SK-N-MC (cell line): ENCODE measurements around the gene SLC1A2.

ENCODE experiments used
- DNase-seq: peaks from one replicate; pipeline ENCODE4 v3.0.0-alpha.2; 2011; ENCODE audit warnings: low read depth, low spot score
- H3K27ac ChIP-seq: fragments of 200-600 bp; sonication (generic); 2 replicates; pipeline ENCODE4 v1.5.1; 2016; ENCODE audit warnings: mixed run types
- H3K36me3 ChIP-seq: fragments of 200-600 bp; sonication (generic); 2 replicates; pipeline ENCODE4 v1.6.1; 2017; ENCODE audit warnings: antibody characterized with exemption, low read length, mixed read lengths; ENCODE audit not compliant: insufficient read depth
- H3K4me3 ChIP-seq: fragments of 200-600 bp; sonication (generic); 2 replicates; pipeline ENCODE4 v1.5.1; 2016
- H3K9ac ChIP-seq: fragments of 200-600 bp; sonication (generic); 2 replicates; pipeline ENCODE4 v1.8.0; 2017; ENCODE audit warnings: mixed run types, mixed read lengths; ENCODE audit not compliant: insufficient read length
- H3K9me3 ChIP-seq: fragments of 200-600 bp; sonication (generic); 2 replicates; pipeline ENCODE4 v1.6.1; 2017; ENCODE audit warnings: low read depth, mild to moderate bottlenecking, antibody characterized with exemption, low read length, moderate library complexity, mixed read lengths
- EZH2 ChIP-seq: fragments of 200-600 bp; sonication (generic); IDR thresholded peaks from one replicate; pipeline ENCODE4 v1.6.1; 2017; ENCODE audit warnings: antibody characterized with exemption
- FOXP2 ChIP-seq: optimal IDR thresholded peaks from 2 replicates; pipeline ENCODE3; 2011; ENCODE audit warnings: mild to moderate bottlenecking, moderate library complexity; ENCODE audit not compliant: insufficient read depth; ENCODE audit errors: extremely low read length, control extremely low read depth
- POLR2AphosphoS5 ChIP-seq: IDR thresholded peaks from 2 replicates; pipeline ENCODE4 v1.6.1; 2012; ENCODE audit warnings: mild to moderate bottlenecking, low read depth, low read length, borderline replicate concordance

The SLC1A2 gene

GRCh38 chr11:35204614-35205013, 214.7 kb downstream of the SLC1A2 start:
- no peaks in the 10 kb centered on the region for H3K36me3 ChIP-seq
- no peak for TF ChIP-seq FOXP2
- no peak for TF ChIP-seq POLR2AphosphoS5
- no peak for TF ChIP-seq EZH2
- no peak overlapping the region for H3K9ac ChIP-seq
- no peak overlapping the region for H3K4me3 ChIP-seq
- DNase-seq: no peak
- H3K9me3 ChIP-seq: no peaks in the 10 kb centered on the region
- H3K27ac ChIP-seq: no peak overlapping the region
